ENCODE measurements around the gene VPS51.

VPS51 gene

GRCh38 chr11:65127473-65128181 is 31.6 kb downstream of the VPS51 start:
- Histone ChIP-seq H3K9me3 (ENCODE audit: control insufficient read depth in 1 of 2, low read length in 2 of 2) (no peaks in the 10 kb centered on the region), H3K9ac (ENCODE audit: low read depth in 1 of 2, low read length in 2 of 2) (no peak overlapping the region), H3K4me1 (ENCODE audit: control insufficient read depth in 1 of 2, insufficient read depth in 2 of 2, low read length in 2 of 2) (peaks cover 17 to 26% of the 10 kb centered on the region in 2 donors), H3K27me3 (ENCODE audit: control insufficient read depth in 1 of 2, insufficient read depth in 2 of 2, low read length in 2 of 2) (no peaks in the 10 kb centered on the region), H3K27ac (ENCODE audit: low read depth, low read length) (no peak overlapping the region), H3K4me3 (ENCODE audit: low read depth in 1 of 2, low read length in 2 of 2) (no peak overlapping the region), H3K36me3 (ENCODE audit: control insufficient read depth in 1 of 2, insufficient read depth in 2 of 2, low read length in 2 of 2) (peaks cover 63 to 83% of the 10 kb centered on the region in 2 donors)

- Histone ChIP-seq H3K4me3 (ENCODE audit: low read depth in 1 of 2, low read length in 2 of 2) (no peak overlapping the region), H3K9me3 (ENCODE audit: control insufficient read depth in 1 of 2, low read length in 2 of 2) (no peaks in the 10 kb centered on the region), H3K9ac (ENCODE audit: low read depth in 1 of 2, low read length in 2 of 2) (no peak overlapping the region), H3K27ac (ENCODE audit: low read depth, low read length) (no peak overlapping the region), H3K36me3 (ENCODE audit: control insufficient read depth in 1 of 2, insufficient read depth in 2 of 2, low read length in 2 of 2) (peaks cover 63 to 88% of the 10 kb centered on the region in 2 donors), H3K4me1 (ENCODE audit: control insufficient read depth in 1 of 2, insufficient read depth in 2 of 2, low read length in 2 of 2) (peaks cover 20 to 27% of the 10 kb centered on the region in 2 donors), H3K27me3 (ENCODE audit: control insufficient read depth in 1 of 2, insufficient read depth in 2 of 2, low read length in 2 of 2) (no peaks in the 10 kb centered on the region)
Measured at GRCh38 chr11:65128182-65129145, 32.5 kb downstream of the VPS51 start.

- H3K9me3 ChIP-seq (ENCODE audit: control insufficient read depth in 1 of 2, low read length in 2 of 2) = no peaks in the 10 kb centered on the region
- H3K27ac ChIP-seq (ENCODE audit: low read depth, low read length) = no peak overlapping the region
- H3K36me3 ChIP-seq (ENCODE audit: control insufficient read depth in 1 of 2, insufficient read depth in 2 of 2, low read length in 2 of 2) = peaks cover 61 to 81% of the 10 kb centered on the region in 2 donors
- H3K4me3 ChIP-seq (ENCODE audit: low read depth in 1 of 2, low read length in 2 of 2) = no peak overlapping the region
- no peaks in the 10 kb centered on the region for H3K27me3 ChIP-seq (ENCODE audit: control insufficient read depth in 1 of 2, insufficient read depth in 2 of 2, low read length in 2 of 2)
- H3K4me1 ChIP-seq (ENCODE audit: control insufficient read depth in 1 of 2, insufficient read depth in 2 of 2, low read length in 2 of 2) = peaks cover 21 to 30% of the 10 kb centered on the region in 2 donors
- H3K9ac ChIP-seq (ENCODE audit: low read depth in 1 of 2, low read length in 2 of 2) = no peak overlapping the region
Measured at GRCh38 chr11:65129649-65130441, 33.8 kb downstream of the VPS51 start.

- Histone ChIP-seq H3K4me1 (ENCODE audit: control insufficient read depth in 1 of 2, insufficient read depth in 2 of 2, low read length in 2 of 2) (peaks cover 26 to 37% of the 10 kb centered on the region in 2 donors), H3K27me3 (ENCODE audit: control insufficient read depth in 1 of 2, insufficient read depth in 2 of 2, low read length in 2 of 2) (no peaks in the 10 kb centered on the region), H3K9ac (ENCODE audit: low read depth in 1 of 2, low read length in 2 of 2) (no peak overlapping the region), H3K9me3 (ENCODE audit: control insufficient read depth in 1 of 2, low read length in 2 of 2) (no peaks in the 10 kb centered on the region), H3K27ac (ENCODE audit: low read depth, low read length) (no peak overlapping the region), H3K36me3 (ENCODE audit: control insufficient read depth in 1 of 2, insufficient read depth in 2 of 2, low read length in 2 of 2) (peaks cover 52 to 71% of the 10 kb centered on the region in 2 donors), H3K4me3 (ENCODE audit: low read depth in 1 of 2, low read length in 2 of 2) (no peak overlapping the region)
Measured at GRCh38 chr11:65130631-65131416, 34.8 kb downstream of the VPS51 start.

- no peak overlapping the region for H3K4me3 ChIP-seq (ENCODE audit: low read depth in 1 of 2, low read length in 2 of 2)
- H3K9ac ChIP-seq (ENCODE audit: low read depth in 1 of 2, low read length in 2 of 2) = no peak overlapping the region
- H3K9me3 ChIP-seq (ENCODE audit: control insufficient read depth in 1 of 2, low read length in 2 of 2) = no peaks in the 10 kb centered on the region
- no peak overlapping the region for H3K27ac ChIP-seq (ENCODE audit: low read depth, low read length)
- H3K36me3 ChIP-seq (ENCODE audit: control insufficient read depth in 1 of 2, insufficient read depth in 2 of 2, low read length in 2 of 2) = peaks cover 51 to 65% of the 10 kb centered on the region in 2 donors
- H3K4me1 ChIP-seq (ENCODE audit: control insufficient read depth in 1 of 2, insufficient read depth in 2 of 2, low read length in 2 of 2) = peaks cover 31 to 41% of the 10 kb centered on the region in 2 donors
- no peaks in the 10 kb centered on the region for H3K27me3 ChIP-seq (ENCODE audit: control insufficient read depth in 1 of 2, insufficient read depth in 2 of 2, low read length in 2 of 2)
Measured at GRCh38 chr11:65131417-65131776, 35.4 kb downstream of the VPS51 start.

GRCh38 chr11:65131895-65132237 is 35.9 kb downstream of the VPS51 start:
- Histone ChIP-seq H3K9ac (ENCODE audit: low read depth in 1 of 2, low read length in 2 of 2) (no peak overlapping the region), H3K27ac (ENCODE audit: low read depth, low read length) (no peak overlapping the region), H3K36me3 (ENCODE audit: control insufficient read depth in 1 of 2, insufficient read depth in 2 of 2, low read length in 2 of 2) (peaks cover 47 to 61% of the 10 kb centered on the region in 2 donors), H3K27me3 (ENCODE audit: control insufficient read depth in 1 of 2, insufficient read depth in 2 of 2, low read length in 2 of 2) (no peaks in the 10 kb centered on the region), H3K4me1 (ENCODE audit: control insufficient read depth in 1 of 2, insufficient read depth in 2 of 2, low read length in 2 of 2) (peaks cover 33 to 46% of the 10 kb centered on the region in 2 donors), H3K4me3 (ENCODE audit: low read depth in 1 of 2, low read length in 2 of 2) (no peak overlapping the region), H3K9me3 (ENCODE audit: control insufficient read depth in 1 of 2, low read length in 2 of 2) (no peaks in the 10 kb centered on the region)

GRCh38 chr11:65132238-65132987 is 36.4 kb downstream of the VPS51 start:
- Histone ChIP-seq H3K27me3 (ENCODE audit: control insufficient read depth in 1 of 2, insufficient read depth in 2 of 2, low read length in 2 of 2) (no peaks in the 10 kb centered on the region), H3K27ac (ENCODE audit: low read depth, low read length) (peak overlapping the region; percentile 46), H3K4me3 (ENCODE audit: low read depth in 1 of 2, low read length in 2 of 2) (peak overlapping the region; percentile 78 to 94), H3K4me1 (ENCODE audit: control insufficient read depth in 1 of 2, insufficient read depth in 2 of 2, low read length in 2 of 2) (peaks cover 31 to 46% of the 10 kb centered on the region in 2 donors), H3K36me3 (ENCODE audit: control insufficient read depth in 1 of 2, insufficient read depth in 2 of 2, low read length in 2 of 2) (peaks cover 45 to 55% of the 10 kb centered on the region in 2 donors), H3K9ac (ENCODE audit: low read depth in 1 of 2, low read length in 2 of 2) (peak overlapping the region; percentile 85 to 99), H3K9me3 (ENCODE audit: control insufficient read depth in 1 of 2, low read length in 2 of 2) (no peaks in the 10 kb centered on the region)

- Histone ChIP-seq H3K9ac (ENCODE audit: low read depth in 1 of 2, low read length in 2 of 2) (peak overlapping the region; percentile 85 to 99), H3K36me3 (ENCODE audit: control insufficient read depth in 1 of 2, insufficient read depth in 2 of 2, low read length in 2 of 2) (peaks cover 39 to 49% of the 10 kb centered on the region in 2 donors), H3K9me3 (ENCODE audit: control insufficient read depth in 1 of 2, low read length in 2 of 2) (no peaks in the 10 kb centered on the region), H3K27ac (ENCODE audit: low read depth, low read length) (peak overlapping the region; percentile 97), H3K4me3 (ENCODE audit: low read depth in 1 of 2, low read length in 2 of 2) (peak overlapping the region; percentile 78 to 94), H3K4me1 (ENCODE audit: control insufficient read depth in 1 of 2, insufficient read depth in 2 of 2, low read length in 2 of 2) (peaks cover 31 to 46% of the 10 kb centered on the region in 2 donors), H3K27me3 (ENCODE audit: control insufficient read depth in 1 of 2, insufficient read depth in 2 of 2, low read length in 2 of 2) (no peaks in the 10 kb centered on the region)
Measured at GRCh38 chr11:65132988-65133700, 37.1 kb downstream of the VPS51 start.

Measured in duodenal mucosa (tissue), 2 donors.